Mesodermal cell (in vitro differentiated cells): Measurements from ENCODE around the gene MYO18A.

Experiments used
- H3K27ac ChIP-seq: 2 replicates; pipeline ENCODE4 v1.7.0; 2013; ENCODE audit warnings: mild to moderate bottlenecking, low read depth, low read length, moderate library complexity; ENCODE audit not compliant: severe bottlenecking
- H3K36me3 ChIP-seq: 2 replicates; pipeline ENCODE4 v1.7.1; 2013; ENCODE audit warnings: mild to moderate bottlenecking, low read length, moderate library complexity; ENCODE audit not compliant: control insufficient read depth, insufficient read depth
- H3K4me1 ChIP-seq: one replicate; pipeline ENCODE4 v1.7.1; 2013; ENCODE audit warnings: mild to moderate bottlenecking, low read length; ENCODE audit not compliant: insufficient read depth, control insufficient read depth, poor library complexity, severe bottlenecking
- H3K4me3 ChIP-seq: 2 replicates; pipeline ENCODE4 v1.7.0; 2013; ENCODE audit warnings: low read length, control low read depth, mild to moderate bottlenecking; ENCODE audit not compliant: insufficient read depth, poor library complexity, severe bottlenecking; ENCODE audit errors: extremely low read depth
- H3K9me3 ChIP-seq: 2 replicates; pipeline ENCODE4 v1.7.1; 2013; ENCODE audit warnings: mild to moderate bottlenecking, low read length, moderate library complexity; ENCODE audit not compliant: control insufficient read depth
- WGBS, 2 experiments: methylation state at CpG; one replicate each; pipeline ENCODE4 v1.1.5; 2013; ENCODE audit warnings: missing lambda C conversion rate in 2 of 2; ENCODE audit not compliant: insufficient coverage in 2 of 2; 5-methylcytosine and 5-hydroxymethylcytosine counted together

The MYO18A gene

DNA sequence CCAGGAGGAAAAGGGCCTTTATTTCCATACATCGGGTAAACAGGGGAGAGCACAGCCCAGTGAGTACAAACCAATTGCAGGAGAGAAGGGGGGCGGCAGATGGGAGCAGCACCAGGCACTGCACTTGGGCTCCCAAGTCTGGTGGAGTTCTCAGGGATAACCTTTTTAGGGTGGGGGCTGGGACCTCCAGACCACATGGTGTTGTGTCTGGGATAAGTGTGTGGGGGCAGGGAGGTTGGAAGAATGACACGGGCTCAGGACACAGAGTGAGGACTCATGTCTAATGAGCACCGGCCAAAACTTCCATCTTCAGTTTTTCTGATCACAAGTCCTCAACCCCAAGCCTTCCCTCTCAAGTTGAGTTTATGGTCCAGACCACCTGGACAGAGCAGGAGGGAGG is 106.7 kb downstream of the MYO18A start:
- H3K4me1 ChIP-seq = no peaks in the 10 kb centered on the region
- H3K27ac ChIP-seq = no peak overlapping the region
- H3K36me3 ChIP-seq = peaks cover 14% of the 10 kb centered on the region
- H3K9me3 ChIP-seq = no peaks in the 10 kb centered on the region
- H3K4me3 ChIP-seq = no peak overlapping the region
- WGBS, 2 experiments = 94 to 96% methylated on average over 2 to 3 of the region's 4 CpGs

DNA sequence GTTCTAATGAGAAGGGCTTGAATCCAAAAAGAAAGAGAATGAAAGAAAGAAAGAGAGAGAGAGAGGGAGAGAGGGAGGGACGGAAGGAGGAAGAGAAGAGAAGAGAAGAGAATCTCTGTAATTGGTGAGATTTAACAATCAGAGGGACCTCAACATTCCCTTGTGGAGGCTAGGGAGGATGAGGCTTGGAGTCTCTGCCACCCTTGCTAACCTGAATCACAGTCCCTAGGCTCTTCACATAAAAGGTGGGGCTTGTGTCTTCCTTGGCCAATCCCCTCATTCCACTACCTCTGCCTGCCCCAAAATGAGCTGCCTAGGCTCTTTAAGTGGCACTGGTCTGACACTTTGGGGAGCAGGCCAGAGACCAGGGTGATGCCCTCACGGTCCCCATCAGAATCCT is 107.2 kb downstream of the MYO18A start:
- Histone ChIP-seq H3K4me3 (no peak overlapping the region), H3K4me1 (no peaks in the 10 kb centered on the region), H3K27ac (no peak overlapping the region), H3K9me3 (no peaks in the 10 kb centered on the region), H3K36me3 (peaks cover 14% of the 10 kb centered on the region)
- 92 to 93% methylated on average over 1 to 2 of the region's 2 CpGs for WGBS, 2 experiments

DNA sequence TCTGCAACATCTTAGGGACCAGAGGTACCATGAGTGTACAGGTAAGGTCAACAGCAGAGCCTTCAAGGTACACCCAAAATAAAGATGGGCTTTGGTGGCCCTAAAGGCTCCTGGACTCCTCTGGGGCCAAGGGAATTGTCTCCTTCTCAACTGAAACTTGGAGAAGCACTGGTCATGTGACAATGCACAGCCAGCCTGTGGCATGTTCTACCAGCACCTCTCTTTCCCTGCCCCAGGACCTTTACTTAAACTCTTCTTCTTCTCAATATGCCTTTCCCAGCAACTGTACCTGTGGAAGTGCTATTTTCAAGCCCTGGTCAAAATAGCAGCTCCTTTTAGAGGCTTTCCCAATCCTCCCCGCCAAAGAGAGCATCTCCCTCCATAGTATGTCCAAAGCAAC is 108.9 kb downstream of the MYO18A start:
- H3K4me1 ChIP-seq = no peaks in the 10 kb centered on the region
- H3K4me3 ChIP-seq = no peak overlapping the region
- peaks cover 4% of the 10 kb centered on the region for H3K36me3 ChIP-seq
- no CpG with 5 or more reads among the region's 1 CpG for WGBS, 2 experiments
- no peaks in the 10 kb centered on the region for H3K9me3 ChIP-seq
- H3K27ac ChIP-seq = no peak overlapping the region

DNA sequence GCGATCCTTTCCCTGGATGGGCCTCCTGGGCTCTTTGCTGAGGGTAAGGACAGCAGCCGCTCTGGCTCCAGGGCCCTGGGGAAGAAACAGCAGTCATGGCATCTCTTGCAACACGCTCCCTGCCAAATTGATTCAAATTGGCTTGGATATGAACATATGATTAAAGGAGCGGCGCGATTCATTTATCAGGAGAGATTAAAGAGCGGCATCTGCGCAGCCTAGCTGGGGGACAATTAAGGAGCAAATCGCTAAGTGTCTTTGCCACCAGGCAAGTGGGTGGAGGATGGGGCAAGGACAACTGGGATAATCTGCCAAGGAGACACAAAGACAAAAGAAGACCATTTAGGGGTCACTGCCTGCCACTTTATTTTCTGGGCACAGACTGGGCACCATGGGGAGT is 109.4 kb downstream of the MYO18A start:
- Histone ChIP-seq H3K4me1 (no peaks in the 10 kb centered on the region), H3K9me3 (no peaks in the 10 kb centered on the region), H3K36me3 (peaks cover 4% of the 10 kb centered on the region), H3K27ac (no peak overlapping the region), H3K4me3 (no peak overlapping the region)
- WGBS, 2 experiments = 92 to 96% methylated on average over 9 of the region's 9 CpGs

DNA sequence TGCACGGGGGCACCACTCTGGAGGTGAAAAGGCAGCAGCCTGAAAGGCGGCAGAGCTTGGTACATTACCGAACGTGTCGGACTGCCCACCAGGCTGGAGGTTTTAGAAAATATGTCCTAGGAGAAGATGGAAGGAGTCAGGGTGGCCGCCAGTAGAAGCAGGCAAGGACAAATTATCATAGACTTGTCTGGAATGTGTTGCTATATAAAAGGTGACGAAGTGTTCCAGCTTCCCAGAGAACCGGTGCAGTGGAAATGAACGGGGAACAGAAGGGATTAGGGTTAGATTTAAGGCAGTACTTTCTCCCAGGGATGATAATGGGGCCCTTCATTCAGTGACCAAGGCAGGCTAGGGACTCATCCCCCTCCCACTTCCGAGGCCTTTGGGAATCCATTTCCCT is 109.9 kb downstream of the MYO18A start:
- no peak overlapping the region for H3K4me3 ChIP-seq
- WGBS, 2 experiments = 92 to 95% methylated on average over 9 of the region's 10 CpGs
- H3K27ac ChIP-seq = no peak overlapping the region
- H3K9me3 ChIP-seq = no peaks in the 10 kb centered on the region
- H3K36me3 ChIP-seq = peaks cover 4% of the 10 kb centered on the region
- no peaks in the 10 kb centered on the region for H3K4me1 ChIP-seq

DNA sequence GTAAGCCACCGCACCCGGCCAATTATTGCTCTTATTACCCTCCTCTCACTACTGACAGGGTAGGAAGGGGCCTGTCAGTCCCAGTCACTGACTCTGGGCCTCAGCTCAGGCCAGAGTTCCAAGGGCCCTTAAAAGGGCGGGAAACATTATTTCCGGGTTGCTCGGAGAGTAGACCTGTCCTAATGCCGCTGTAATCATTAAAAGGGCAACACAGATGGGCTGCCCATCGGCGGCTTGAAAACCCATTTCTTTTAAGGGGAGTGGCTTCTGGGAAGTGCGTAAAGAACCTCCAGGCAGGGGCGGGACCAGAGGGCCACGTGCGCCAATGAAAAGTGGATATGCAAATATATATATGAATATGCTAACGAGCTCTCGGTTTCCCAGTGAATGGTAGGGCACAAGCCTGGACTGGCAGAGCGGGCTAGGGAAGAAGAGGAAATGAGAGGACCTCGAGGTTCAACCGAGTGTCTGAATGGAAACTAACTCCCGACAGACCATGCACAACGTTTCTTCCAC is 110.6 kb downstream of the MYO18A start:
- no peak overlapping the region for H3K27ac ChIP-seq
- H3K9me3 ChIP-seq = no peaks in the 10 kb centered on the region
- H3K4me1 ChIP-seq = no peaks in the 10 kb centered on the region
- 88 to 91% methylated on average over 17 of the region's 19 CpGs for WGBS, 2 experiments
- H3K36me3 ChIP-seq = peaks cover 4% of the 10 kb centered on the region
- H3K4me3 ChIP-seq = no peak overlapping the region

DNA sequence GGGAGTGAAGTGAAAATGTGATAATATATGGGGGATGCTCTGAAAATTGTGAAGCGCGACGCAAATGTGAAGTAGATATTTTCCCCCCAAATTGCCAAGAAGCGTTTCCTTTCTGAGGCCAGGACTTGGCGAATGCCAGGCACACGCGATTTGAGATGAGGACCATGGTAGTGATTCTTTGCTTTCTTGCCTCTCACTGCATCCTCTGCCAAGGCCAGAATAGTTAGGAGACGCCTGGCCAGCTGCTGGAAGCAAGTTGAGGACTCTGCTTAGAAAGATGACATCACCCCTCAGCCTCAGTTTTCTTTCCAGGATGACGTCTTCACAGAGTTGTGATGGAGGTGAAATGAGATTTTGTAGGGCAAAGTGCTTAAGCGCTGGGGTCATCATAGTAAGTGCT is 111.4 kb downstream of the MYO18A start:
- no peak overlapping the region for H3K4me3 ChIP-seq
- 79 to 89% methylated on average over 6 of the region's 10 CpGs for WGBS, 2 experiments
- H3K36me3 ChIP-seq = no peaks in the 10 kb centered on the region
- no peak overlapping the region for H3K27ac ChIP-seq
- H3K9me3 ChIP-seq = no peaks in the 10 kb centered on the region
- no peaks in the 10 kb centered on the region for H3K4me1 ChIP-seq

DNA sequence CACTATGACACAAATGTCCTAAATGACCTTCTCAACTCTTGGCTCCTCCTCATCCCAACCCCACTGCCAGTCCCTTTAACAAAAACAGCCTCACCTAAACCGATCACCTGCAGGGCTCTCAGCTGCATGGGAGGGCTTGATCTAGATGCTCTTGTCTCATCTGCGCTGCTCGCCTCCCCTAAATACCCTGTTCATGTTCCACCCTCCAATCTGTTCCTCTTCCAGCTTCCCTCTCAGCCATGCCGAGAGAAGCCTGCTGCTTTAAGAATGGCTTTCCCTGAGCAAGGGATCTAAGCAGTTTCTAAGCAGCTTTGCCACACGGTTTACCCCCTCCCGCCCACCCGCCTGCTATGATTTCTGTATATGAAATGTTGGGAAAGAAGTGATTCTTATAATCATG is 113.6 kb downstream of the MYO18A start:
- WGBS, 2 experiments = 75 to 89% methylated on average over 3 to 5 of the region's 7 CpGs
- Histone ChIP-seq H3K27ac (no peak overlapping the region), H3K4me1 (peaks cover 4% of the 10 kb centered on the region), H3K36me3 (no peaks in the 10 kb centered on the region), H3K4me3 (no peak overlapping the region), H3K9me3 (no peaks in the 10 kb centered on the region)

DNA sequence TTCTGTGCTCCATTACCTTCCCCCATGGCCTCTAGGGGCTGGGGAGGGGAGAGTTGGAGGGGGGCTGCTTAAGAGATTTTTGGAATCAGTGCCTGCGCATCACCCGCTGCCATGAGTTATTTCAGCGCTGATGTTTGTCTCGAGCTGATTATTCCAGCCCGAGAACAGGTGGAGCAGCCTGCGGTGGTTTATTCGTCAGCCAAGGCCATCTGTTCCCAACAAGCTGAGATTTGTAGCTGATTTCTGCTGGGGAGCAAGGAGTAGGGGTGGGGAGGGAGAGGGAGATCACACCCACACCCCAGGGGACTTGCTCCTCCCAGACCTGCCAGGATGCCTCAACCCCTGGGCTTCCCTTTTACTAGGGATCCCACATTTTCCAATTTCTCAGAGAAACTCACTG is 114.2 kb downstream of the MYO18A start:
- no peak overlapping the region for H3K27ac ChIP-seq
- H3K36me3 ChIP-seq = no peaks in the 10 kb centered on the region
- H3K9me3 ChIP-seq = no peaks in the 10 kb centered on the region
- 96 to 97% methylated on average over 6 to 7 of the region's 7 CpGs for WGBS, 2 experiments
- H3K4me3 ChIP-seq = no peak overlapping the region
- H3K4me1 ChIP-seq = peaks cover 9% of the 10 kb centered on the region

DNA sequence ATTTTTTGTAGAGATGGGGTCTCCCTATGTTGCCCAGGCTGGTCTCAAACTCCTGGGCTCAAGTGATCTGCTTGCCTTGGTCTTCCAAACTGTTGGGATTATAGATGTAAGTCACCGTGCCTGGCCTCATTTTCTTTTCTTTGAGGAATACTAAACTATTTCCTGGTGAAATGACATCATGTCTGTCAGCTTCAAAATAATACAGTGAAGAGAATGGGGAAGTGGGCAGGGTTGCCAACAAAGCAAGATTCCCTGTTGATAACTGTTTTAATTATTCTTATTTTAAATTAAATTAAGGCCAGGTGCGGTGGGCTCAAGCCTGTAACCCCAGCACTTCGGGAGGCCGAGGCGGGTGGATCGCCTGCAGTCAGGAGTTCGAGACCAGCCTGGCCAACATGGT is 116.2 kb downstream of the MYO18A start:
- WGBS, 2 experiments = 95 to 96% methylated on average over 5 to 7 of the region's 7 CpGs
- H3K36me3 ChIP-seq = no peaks in the 10 kb centered on the region
- no peak overlapping the region for H3K27ac ChIP-seq
- no peak overlapping the region for H3K4me3 ChIP-seq
- no peaks in the 10 kb centered on the region for H3K9me3 ChIP-seq
- peaks cover 26% of the 10 kb centered on the region for H3K4me1 ChIP-seq

DNA sequence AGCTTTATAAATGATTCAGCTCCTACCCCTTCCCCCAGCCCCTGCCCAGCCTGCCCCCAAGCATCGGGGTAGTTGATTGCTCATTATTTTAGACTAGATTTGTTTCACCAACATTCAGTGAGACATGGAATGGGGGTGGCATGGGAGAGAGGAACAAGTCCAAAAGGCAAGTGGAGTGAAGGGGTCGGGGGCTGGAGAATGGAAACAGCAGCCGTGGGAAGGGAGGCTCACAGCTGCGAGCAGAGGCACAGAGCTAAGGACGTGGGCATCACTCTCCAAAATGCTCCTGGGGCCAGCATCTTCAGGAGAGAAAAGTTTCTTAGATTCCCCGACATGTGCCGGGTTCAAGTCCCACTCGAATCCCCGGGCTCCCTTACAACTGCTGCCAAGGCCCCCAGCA is 118.0 kb downstream of the MYO18A start:
- H3K4me1 ChIP-seq = peaks cover 26% of the 10 kb centered on the region

More for the DNA sequence above, 118.0 kb downstream of the MYO18A start:
- H3K36me3 ChIP-seq = no peaks in the 10 kb centered on the region
- H3K4me3 ChIP-seq = no peak overlapping the region
- WGBS, 2 experiments = 92 to 93% methylated on average over 8 of the region's 9 CpGs
- no peaks in the 10 kb centered on the region for H3K9me3 ChIP-seq
- no peak overlapping the region for H3K27ac ChIP-seq
